Activated naive CD8-positive, alpha-beta T cell treated with anti-CD3 and anti-CD28 coated beads for 36 hours (primary cell): Measurements from ENCODE around the gene GBE1. TPM values are rescaled to one million over a fixed set of nuclear protein-coding genes. Genes with fewer than 3 reads are reported as not detected.

Experiments used
- DNase-seq: peaks from one replicate; pipeline ENCODE4 v3.0.0; 2021
- H3K27ac Mint-ChIP-seq: one replicate; pipeline ENCODE4 v1.8.0; 2022; ENCODE audit warnings: mild to moderate bottlenecking, moderate library complexity, mixed read lengths
- H3K27me3 Mint-ChIP-seq: one replicate; pipeline ENCODE4 v1.8.0; 2022; ENCODE audit warnings: mild to moderate bottlenecking, mixed read lengths
- H3K36me3 Mint-ChIP-seq: one replicate; pipeline ENCODE4 v1.8.0; 2021; ENCODE audit warnings: mild to moderate bottlenecking, mixed read lengths
- H3K4me1 Mint-ChIP-seq: one replicate; pipeline ENCODE4 v1.8.0; 2021; ENCODE audit warnings: mixed read lengths
- H3K4me3 Mint-ChIP-seq: one replicate; pipeline ENCODE4 v1.8.0; 2022; ENCODE audit warnings: mild to moderate bottlenecking, moderate library complexity, mixed read lengths
- H3K9me3 Mint-ChIP-seq: one replicate; pipeline ENCODE4 v1.8.0; 2022; ENCODE audit warnings: mixed read lengths
- total RNA-seq, 2 experiments: library from RNA; stranded (reverse); gene quantifications; one replicate each; pipeline ENCODE4 v1.2.3, GENCODE V29; 2021

GBE1 gene
- total RNA-seq, 2 experiments from 2014 or later: 69.2 to 70.4 TPM

DNA sequence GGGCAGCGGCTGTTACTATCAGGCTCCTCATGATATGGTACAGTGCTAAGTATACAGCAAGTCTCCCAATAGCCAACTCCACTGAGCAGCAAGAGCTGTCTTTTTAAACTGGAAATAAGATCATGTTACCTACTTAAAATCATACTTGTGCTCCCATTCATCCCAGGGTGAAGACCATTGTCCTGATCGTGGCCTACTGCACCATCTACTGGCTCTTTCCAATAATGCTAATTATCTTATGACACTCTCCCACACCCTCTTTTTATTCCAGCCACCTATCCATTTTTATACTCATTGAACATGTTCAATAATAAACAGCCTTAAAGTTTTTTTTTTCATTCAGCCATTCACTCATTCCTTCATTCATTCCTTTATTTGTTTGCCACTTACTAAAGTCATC is 117.7 kb downstream of the GBE1 start:
- no peak for DNase-seq
- no peaks in the 10 kb centered on the region for H3K27me3 Mint-ChIP-seq
- H3K27ac Mint-ChIP-seq: no peak overlapping the region
- H3K4me3 Mint-ChIP-seq: no peak overlapping the region
- H3K36me3 Mint-ChIP-seq: peaks cover 11% of the 10 kb centered on the region
- H3K9me3 Mint-ChIP-seq: no peaks in the 10 kb centered on the region
- H3K4me1 Mint-ChIP-seq: no peaks in the 10 kb centered on the region

- Mint-ChIP-seq H3K27ac (no peak overlapping the region), H3K4me1 (no peaks in the 10 kb centered on the region), H3K27me3 (no peaks in the 10 kb centered on the region), H3K36me3 (peaks cover 24% of the 10 kb centered on the region), H3K4me3 (no peak overlapping the region), H3K9me3 (peaks cover 2% of the 10 kb centered on the region)
- no peak for DNase-seq
Observed at GRCh38 chr3:81638480-81638879, 123.0 kb downstream of the GBE1 start.

DNA sequence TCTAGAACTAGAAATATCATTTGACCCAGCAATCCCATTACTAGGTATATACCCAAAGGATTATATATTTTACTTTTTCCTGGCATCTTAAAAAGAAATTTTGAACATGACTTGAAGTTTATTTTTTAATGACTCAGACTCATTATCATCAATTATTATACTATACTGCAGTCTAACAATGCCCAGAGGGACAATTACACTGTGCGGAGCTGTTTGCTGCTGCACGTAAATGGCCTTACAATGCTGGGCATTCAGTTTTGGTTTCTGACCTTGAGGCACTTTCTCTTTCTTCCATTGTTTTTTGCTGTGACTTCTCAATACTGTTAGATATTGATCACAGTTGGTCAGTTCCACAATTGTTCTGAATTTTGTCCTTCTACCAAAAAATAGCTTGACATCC is 128.8 kb downstream of the GBE1 start:
- H3K4me1 Mint-ChIP-seq: no peaks in the 10 kb centered on the region
- no peak overlapping the region for H3K27ac Mint-ChIP-seq
- H3K4me3 Mint-ChIP-seq: no peak overlapping the region
- H3K9me3 Mint-ChIP-seq: peaks cover 8% of the 10 kb centered on the region
- no peak for DNase-seq
- peaks cover 44% of the 10 kb centered on the region for H3K36me3 Mint-ChIP-seq
- no peaks in the 10 kb centered on the region for H3K27me3 Mint-ChIP-seq

GRCh38 chr3:81624756-81625155 is 136.7 kb downstream of the GBE1 start:
- Mint-ChIP-seq H3K4me1 (no peaks in the 10 kb centered on the region), H3K4me3 (no peak overlapping the region), H3K27me3 (no peaks in the 10 kb centered on the region), H3K9me3 (no peaks in the 10 kb centered on the region), H3K36me3 (peaks cover 4% of the 10 kb centered on the region), H3K27ac (no peak overlapping the region)
- no peak for DNase-seq

DNA sequence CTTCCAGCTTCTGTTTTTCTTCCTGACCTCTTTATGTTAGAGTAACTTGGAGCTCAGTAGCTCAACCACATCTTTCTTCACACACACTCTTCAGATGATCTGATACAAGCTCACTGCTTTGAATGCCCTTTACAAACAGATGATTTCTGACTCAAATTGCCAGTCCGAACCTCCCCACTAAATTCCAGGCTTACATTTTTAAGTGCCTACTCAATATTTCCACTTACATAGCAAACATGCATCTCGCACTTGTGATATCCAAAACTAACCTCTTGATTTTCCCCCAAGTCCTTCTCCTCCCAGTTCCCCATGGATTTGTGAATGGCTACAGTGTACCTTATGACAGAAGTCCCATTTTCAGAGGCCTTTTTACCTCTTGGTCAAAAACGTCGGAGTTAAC is 139.1 kb downstream of the GBE1 start:
- Mint-ChIP-seq H3K4me1 (no peaks in the 10 kb centered on the region), H3K36me3 (peaks cover 3% of the 10 kb centered on the region), H3K27me3 (no peaks in the 10 kb centered on the region), H3K4me3 (no peak overlapping the region), H3K27ac (no peak overlapping the region), H3K9me3 (no peaks in the 10 kb centered on the region)
- no peak for DNase-seq

GRCh38 chr3:81621277-81621676 is 140.2 kb downstream of the GBE1 start:
- Mint-ChIP-seq H3K36me3 (peaks cover 3% of the 10 kb centered on the region), H3K4me3 (no peak overlapping the region), H3K4me1 (no peaks in the 10 kb centered on the region), H3K27me3 (no peaks in the 10 kb centered on the region), H3K9me3 (no peaks in the 10 kb centered on the region), H3K27ac (no peak overlapping the region)
- no peak for DNase-seq

DNA sequence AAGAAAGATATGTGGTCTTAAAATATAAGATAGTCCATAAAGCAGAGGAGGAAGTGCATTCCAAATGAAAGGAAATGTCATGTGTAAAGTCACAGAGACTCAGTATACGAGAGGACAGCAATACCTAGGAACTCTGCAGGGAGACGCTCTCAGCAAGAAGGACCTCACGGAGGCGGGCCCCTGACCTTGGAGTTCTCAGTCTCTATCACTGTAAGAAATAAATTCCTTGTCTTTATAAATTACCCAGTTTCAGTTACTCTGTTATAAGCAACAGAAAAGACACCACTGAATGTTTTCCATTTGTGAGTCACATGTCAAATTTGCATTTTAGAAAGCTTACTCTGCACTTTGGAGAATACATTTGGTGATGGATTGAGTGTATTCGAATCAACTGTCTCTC is 140.6 kb downstream of the GBE1 start:
- Mint-ChIP-seq H3K27me3 (no peaks in the 10 kb centered on the region), H3K4me1 (no peaks in the 10 kb centered on the region), H3K27ac (no peak overlapping the region), H3K9me3 (no peaks in the 10 kb centered on the region), H3K4me3 (no peak overlapping the region), H3K36me3 (peaks cover 3% of the 10 kb centered on the region)
- DNase-seq: no peak

DNA sequence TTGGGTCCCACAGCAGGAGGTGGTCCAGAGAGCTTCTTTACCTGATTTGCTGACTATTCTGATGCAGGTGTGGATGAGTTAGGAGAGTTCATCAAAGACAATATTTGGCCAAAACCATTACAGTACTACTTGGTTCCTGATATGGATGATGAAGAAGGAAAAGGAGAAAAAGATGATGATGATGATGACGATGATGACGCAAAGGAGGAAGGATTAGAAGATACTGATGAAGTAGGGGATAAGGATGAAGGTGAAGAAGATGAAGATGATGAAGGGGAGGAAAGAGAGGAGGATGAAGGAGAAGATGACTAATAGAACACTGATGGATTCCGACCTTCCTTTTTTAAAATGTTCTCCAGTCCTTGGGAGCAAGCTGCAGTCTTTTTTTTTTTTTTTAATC is 148.7 kb downstream of the GBE1 start:
- Mint-ChIP-seq H3K27me3 (no peaks in the 10 kb centered on the region), H3K4me3 (no peak overlapping the region), H3K9me3 (no peaks in the 10 kb centered on the region), H3K27ac (no peak overlapping the region), H3K4me1 (no peaks in the 10 kb centered on the region), H3K36me3 (peaks cover 17% of the 10 kb centered on the region)
- DNase-seq: no peak

- Mint-ChIP-seq H3K9me3 (no peaks in the 10 kb centered on the region), H3K27ac (no peak overlapping the region), H3K4me1 (no peaks in the 10 kb centered on the region), H3K36me3 (peaks cover 4% of the 10 kb centered on the region), H3K4me3 (no peak overlapping the region), H3K27me3 (no peaks in the 10 kb centered on the region)
- no peak for DNase-seq
Observed at GRCh38 chr3:81602781-81603180, 158.7 kb downstream of the GBE1 start.

DNA sequence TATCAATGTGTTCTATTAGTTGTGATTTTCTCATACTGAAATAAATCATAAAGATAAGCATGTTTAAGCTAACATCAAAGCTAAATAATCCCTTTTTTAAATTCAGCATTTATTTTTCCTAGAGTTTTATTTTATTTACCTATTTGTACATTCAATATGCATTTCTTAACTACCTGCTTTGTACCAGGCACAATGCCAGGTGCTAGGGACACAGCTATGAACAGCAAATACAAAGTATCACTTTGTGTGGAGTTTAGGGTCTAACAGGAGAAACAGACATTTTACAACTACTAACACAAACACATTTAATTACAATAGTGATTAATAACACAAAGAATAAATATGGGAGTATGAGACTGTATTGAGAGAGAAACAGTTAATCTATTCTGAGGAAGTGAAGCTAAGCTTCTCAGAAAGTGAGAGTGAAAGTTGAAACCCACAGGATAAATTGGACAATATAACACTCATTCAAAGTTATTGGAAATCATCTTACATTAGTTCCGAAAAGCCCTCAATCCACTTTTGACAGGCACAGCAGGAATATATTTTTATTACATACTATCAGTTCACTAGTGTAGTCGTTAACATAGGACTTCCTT is 159.6 kb downstream of the GBE1 start:
- no peak overlapping the region for H3K27ac Mint-ChIP-seq

GRCh38 chr3:81592101-81592500 is 169.3 kb downstream of the GBE1 start:
- H3K4me3 Mint-ChIP-seq: no peak overlapping the region
- peaks cover 13% of the 10 kb centered on the region for H3K36me3 Mint-ChIP-seq
- no peak overlapping the region for H3K27ac Mint-ChIP-seq
- H3K4me1 Mint-ChIP-seq: no peaks in the 10 kb centered on the region
- H3K27me3 Mint-ChIP-seq: no peaks in the 10 kb centered on the region
- DNase-seq: no peak
- H3K9me3 Mint-ChIP-seq: no peaks in the 10 kb centered on the region

More for the DNA sequence above, 159.6 kb downstream of the GBE1 start:
- no peaks in the 10 kb centered on the region for H3K9me3 Mint-ChIP-seq
- H3K27me3 Mint-ChIP-seq: no peaks in the 10 kb centered on the region
- no peak for DNase-seq
- H3K4me3 Mint-ChIP-seq: no peak overlapping the region
- no peaks in the 10 kb centered on the region for H3K4me1 Mint-ChIP-seq
- H3K36me3 Mint-ChIP-seq: peaks cover 4% of the 10 kb centered on the region

- no peaks in the 10 kb centered on the region for H3K9me3 Mint-ChIP-seq
- no peaks in the 10 kb centered on the region for H3K27me3 Mint-ChIP-seq
- no peak for DNase-seq
- peaks cover 5% of the 10 kb centered on the region for H3K36me3 Mint-ChIP-seq
- no peak overlapping the region for H3K4me3 Mint-ChIP-seq
- H3K27ac Mint-ChIP-seq: no peak overlapping the region
- H3K4me1 Mint-ChIP-seq: no peaks in the 10 kb centered on the region
Observed at GRCh38 chr3:81585937-81586336, 175.5 kb downstream of the GBE1 start.

GRCh38 chr3:81585056-81585455 is 176.4 kb downstream of the GBE1 start:
- Mint-ChIP-seq H3K27ac (no peak overlapping the region), H3K36me3 (peaks cover 5% of the 10 kb centered on the region), H3K4me3 (no peak overlapping the region), H3K4me1 (no peaks in the 10 kb centered on the region), H3K9me3 (no peaks in the 10 kb centered on the region), H3K27me3 (no peaks in the 10 kb centered on the region)
- DNase-seq: no peak

- H3K4me3 Mint-ChIP-seq: no peak overlapping the region
- H3K9me3 Mint-ChIP-seq: no peaks in the 10 kb centered on the region
- no peak overlapping the region for H3K27ac Mint-ChIP-seq
- DNase-seq: peak; percentile 3
- no peaks in the 10 kb centered on the region for H3K4me1 Mint-ChIP-seq
- H3K36me3 Mint-ChIP-seq: peaks cover 10% of the 10 kb centered on the region
- no peaks in the 10 kb centered on the region for H3K27me3 Mint-ChIP-seq
Observed at GRCh38 chr3:81581966-81582599, 179.4 kb downstream of the GBE1 start.

DNA sequence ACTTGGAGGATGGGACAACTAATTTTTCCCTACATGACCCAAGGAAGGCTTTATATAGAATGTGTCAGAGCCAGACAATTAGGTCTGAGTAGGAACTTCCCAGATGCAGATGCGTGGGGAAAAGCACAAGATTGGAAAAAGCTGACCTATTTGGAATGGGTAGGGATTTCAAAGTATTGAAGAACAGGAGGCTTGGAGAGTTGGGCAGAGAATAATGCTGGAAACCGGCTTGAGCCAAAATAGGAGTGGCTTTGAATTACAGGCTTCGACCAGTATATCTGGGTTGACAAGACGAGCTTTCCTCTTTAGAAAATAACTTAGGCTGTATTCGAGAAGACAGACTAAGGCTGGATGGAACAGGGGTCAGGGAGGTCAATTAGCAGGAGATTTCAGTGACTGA is 181.1 kb downstream of the GBE1 start:
- Mint-ChIP-seq H3K36me3 (peaks cover 11% of the 10 kb centered on the region), H3K27ac (no peak overlapping the region), H3K9me3 (no peaks in the 10 kb centered on the region), H3K4me1 (no peaks in the 10 kb centered on the region), H3K27me3 (no peaks in the 10 kb centered on the region), H3K4me3 (no peak overlapping the region)
- DNase-seq: no peak

- no peak for DNase-seq
- no peak overlapping the region for H3K4me3 Mint-ChIP-seq
- no peaks in the 10 kb centered on the region for H3K27me3 Mint-ChIP-seq
- no peaks in the 10 kb centered on the region for H3K4me1 Mint-ChIP-seq
- peaks cover 11% of the 10 kb centered on the region for H3K36me3 Mint-ChIP-seq
- H3K27ac Mint-ChIP-seq: no peak overlapping the region
- no peaks in the 10 kb centered on the region for H3K9me3 Mint-ChIP-seq
Observed at GRCh38 chr3:81579744-81580143, 181.7 kb downstream of the GBE1 start.
